SK-MEL-5 (cell line): ENCODE results near the gene STX8. TPM values are rescaled to one million over a fixed set of nuclear protein-coding genes. Genes with fewer than 3 reads are reported as not detected.
"Not testable (repeated sequence)": the region's sequence is repeated elsewhere in the genome, so short reads cannot be mapped to it uniquely, and the experiment has no call there.

Source experiments
- DNase-seq: peaks from one replicate; pipeline ENCODE4 v3.0.0-alpha.2; 2016; ENCODE audit warnings: low read depth, low spot score
- in situ Hi-C: cut with HindIII; loops from 2 replicates; pipeline ENCODE4 v1.10.0; 2016; ENCODE audit warnings: low sequenced_read_pairs, high pct_unique_total_duplicates, low pct_unique_long_range_greater_than_20kb
- total RNA-seq: library from RNA; depleted of rRNA; stranded (reverse); fragments of >200 nt; shearing (Covaris generic); gene quantifications from 2 replicates; pipeline ENCODE4 v1.2.3, GENCODE V29; 2014

Gene STX8
- total RNA-seq, 1 experiment from 2014 or later, result 138 TPM

GRCh38 chr17:9273428-9274391 is 301.9 kb downstream of the STX8 start:
- no peak for DNase-seq
- in situ Hi-C loops, result no loop called here

- in situ Hi-C loops, result no loop called here
- DNase-seq, result no peak
Measured at GRCh38 chr17:9272501-9273200, 303.0 kb downstream of the STX8 start.

- in situ Hi-C loops, result no loop called here
- DNase-seq, result peak; percentile 42
Measured at GRCh38 chr17:9271989-9272388, 303.6 kb downstream of the STX8 start.

GRCh38 chr17:9270921-9271320 is 304.7 kb downstream of the STX8 start:
- DNase-seq, result no peak
- in situ Hi-C loops, result no loop called here

GRCh38 chr17:9269350-9270035 is 306.1 kb downstream of the STX8 start:
- in situ Hi-C loops, result no loop called here
- DNase-seq, result no peak

GRCh38 chr17:9268546-9268945 is 307.1 kb downstream of the STX8 start:
- DNase-seq, result no peak
- in situ Hi-C loops, result no loop called here

GRCh38 chr17:9266697-9267117 is 308.9 kb downstream of the STX8 start:
- DNase-seq, result no peak
- in situ Hi-C loops, result no loop called here

- in situ Hi-C loops, result no loop called here
- no peak for DNase-seq
Measured at GRCh38 chr17:9266031-9266680, 309.5 kb downstream of the STX8 start.

GRCh38 chr17:9261081-9262012 is 314.3 kb downstream of the STX8 start:
- DNase-seq, result no peak
- in situ Hi-C loops, result no loop called here

- DNase-seq, result no peak
- in situ Hi-C loops, result no loop called here
Measured at GRCh38 chr17:9259419-9259818, 316.2 kb downstream of the STX8 start.

- no peak for DNase-seq
- in situ Hi-C loops, result no loop called here
Measured at GRCh38 chr17:9258115-9259015, 317.3 kb downstream of the STX8 start.

- in situ Hi-C loops, result not testable (repeated sequence)
Measured at GRCh38 chr17:9257630-9257965, 318.0 kb downstream of the STX8 start.

GRCh38 chr17:9256751-9257629 is 318.6 kb downstream of the STX8 start:
- in situ Hi-C loops, result no loop called here
- DNase-seq, result peak; percentile 59

More at GRCh38 chr17:9257630-9257965, 318.0 kb downstream of the STX8 start:
- not testable (repeated sequence) for DNase-seq

GRCh38 chr17:9256361-9256750 is 319.3 kb downstream of the STX8 start:
- DNase-seq, result no peak
- in situ Hi-C loops, result no loop called here

GRCh38 chr17:9255833-9256232 is 319.8 kb downstream of the STX8 start:
- DNase-seq, result no peak
- in situ Hi-C loops, result no loop called here
